ENCODE data around the gene LAPTM4A. TPM values are rescaled to one million over a fixed set of nuclear protein-coding genes. Genes with fewer than 3 reads are reported as not detected.

LAPTM4A gene
- total and polyA plus RNA-seq, 2 of the 4 experiments (the other 2 are of a cell fraction), result 97.7 to 401 TPM

DNA sequence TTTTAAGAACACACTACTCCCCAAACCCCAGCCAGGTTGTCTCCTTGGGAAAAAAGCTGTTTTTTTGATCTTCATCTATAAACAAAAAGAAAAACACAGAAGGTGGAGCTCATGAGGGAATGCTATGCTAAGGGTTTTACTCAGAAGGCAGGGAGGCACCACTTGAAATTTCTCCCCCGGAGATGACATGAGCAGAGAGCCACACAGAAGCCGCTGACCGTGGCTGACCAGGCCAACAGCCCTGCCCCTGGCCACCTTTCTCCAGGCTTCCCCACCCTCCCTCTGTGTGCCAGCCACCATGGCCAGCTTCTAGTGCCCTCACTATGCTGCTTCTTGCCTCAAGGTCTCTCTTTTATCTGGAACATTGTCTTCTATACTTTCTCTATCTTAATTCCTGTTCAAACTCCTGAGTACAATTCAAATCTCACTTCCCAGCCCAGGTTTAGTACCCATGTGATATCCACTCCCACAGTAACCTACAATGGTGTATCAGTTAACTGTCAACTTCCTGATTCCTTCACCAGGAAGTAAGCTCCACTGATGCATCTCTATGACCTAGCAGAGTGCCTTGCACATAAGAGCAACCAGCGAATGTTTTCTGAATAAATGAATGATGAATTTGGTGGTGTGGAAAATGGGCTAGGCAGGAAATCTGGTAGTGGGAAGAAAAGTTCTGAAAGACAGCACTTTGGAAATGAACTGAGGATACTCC, 15.3 kb downstream of the LAPTM4A start:
- H3K14ac ChIP-seq (replicated peaks; ENCODE audit: low read depth, low read length), result no peak overlapping the region
- CTCF ChIA-PET, result interaction anchor here (1.3 kb wide), 1 partner anchor 21 kb away, joined by 5 read pairs; no protein-coding TSS in a partner anchor
- H3K56ac ChIP-seq (ENCODE audit: extremely low read depth, insufficient read depth, low read length), result no peak overlapping the region
- no peak for TF ChIP-seq NFE2L2 (IDR thresholded peaks at IDR 0.05; ENCODE audit: low read depth, low read length)
- TF ChIP-seq CHD1 (IDR thresholded peaks at IDR 0.05; ENCODE audit: low read depth, low read length), result no peak
- TF ChIP-seq MAZ (IDR thresholded peaks at IDR 0.05; ENCODE audit: borderline replicate concordance, low read depth, low read length), result no peak
- no peak for TF ChIP-seq CTCF (conservative IDR thresholded peaks at IDR 0.05; ENCODE audit: low read depth, low read length)
- no peak for TF ChIP-seq CEBPB (IDR thresholded peaks at IDR 0.05; ENCODE audit: low read depth, low read length)
- no peak overlapping the region for H3K4ac ChIP-seq (ENCODE audit: low read depth, low read length)
- H2AFZ ChIP-seq (replicated peaks; ENCODE audit: low read length, poor library complexity), result no peak overlapping the region
- H3K4me1 ChIP-seq (ENCODE audit: control insufficient read depth, insufficient read depth, low read length), result 0 out of 2 replicates have a peak, but pooled peaks cover 1% of the 10 kb centered on the region
- no peak overlapping the region for H2BK120ac ChIP-seq (ENCODE audit: low read depth, low read length)
- H2AK9ac ChIP-seq (replicated peaks; ENCODE audit: low read depth, low read length, poor library complexity), result no peak overlapping the region
- peaks cover 5% of the 10 kb centered on the region for H3K9me1 ChIP-seq (ENCODE audit: insufficient read depth, low read length)
- H2BK5ac ChIP-seq (ENCODE audit: low read depth, low read length, poor library complexity, severe bottlenecking), result no peak overlapping the region
- H4K91ac ChIP-seq (ENCODE audit: insufficient read depth, low read depth, low read length), result no peak overlapping the region
- POLR2A ChIA-PET (ENCODE audit: unreplicated experiment), result no interaction called here
- ATAC-seq (ENCODE audit: low read depth) (no peak), DNase-seq (no peak)
- in situ Hi-C loops (cut with MboI; ENCODE audit: low sequenced_read_pairs), result no loop called here
- no peak overlapping the region for H4K5ac ChIP-seq (ENCODE audit: low read depth, low read length)
- no peak overlapping the region for H2BK20ac ChIP-seq (ENCODE audit: low read depth, low read length)
- H4K20me1 ChIP-seq (ENCODE audit: insufficient read depth, low read length), result peaks cover 39% of the 10 kb centered on the region; the same call in 1 of the 2 replicates
- no peaks in the 10 kb centered on the region for H3K9me3 ChIP-seq (ENCODE audit: control insufficient read depth, insufficient read depth, low read length)
- intact Hi-C loops (cut with micrococcal nuclease), result no loop called here
- H3K36me3 ChIP-seq (ENCODE audit: control insufficient read depth, insufficient read depth, low read length), result peaks cover 61% of the 10 kb centered on the region
- BruUV-seq (replicated peaks), result no TSS peak
- H3K23ac ChIP-seq (ENCODE audit: low read depth, low read length), result no peak overlapping the region
- no peak overlapping the region for H2AK5ac ChIP-seq (ENCODE audit: low read depth, low read length)
- H3K4me3 ChIP-seq (ENCODE audit: insufficient read depth, low read depth, low read length), result no peak overlapping the region
- no peak overlapping the region for H4K8ac ChIP-seq (ENCODE audit: low read depth in 2 of 2, low read length in 2 of 2)
- dilution Hi-C loops (cut with HindIII; ENCODE audit: low sequenced_read_pairs, unreplicated experiment), result no loop called here
- WGBS, 2 experiments (ENCODE audit: extremely low coverage in 2 of 2, insufficient read length in 1 of 2), result 75% methylated on average over 3 of the region's 4 CpGs; no CpG with 5 or more reads in 1 of the 2 experiments
- peaks cover 45 to 59% of the 10 kb centered on the region in 2 experiments for H3K79me1 ChIP-seq (ENCODE audit: low read depth in 1 of 2, low read length in 2 of 2)
- no peak overlapping the region for H3K27ac ChIP-seq (ENCODE audit: insufficient read depth, low read length)
- H2BK15ac ChIP-seq (ENCODE audit: low read depth, low read length), result no peak overlapping the region
- H3K18ac ChIP-seq (ENCODE audit: low read depth, low read length), result no peak overlapping the region
- no peak overlapping the region for H3K9ac ChIP-seq (ENCODE audit: low read depth, low read length)
- no peaks in the 10 kb centered on the region for H3K27me3 ChIP-seq (ENCODE audit: control insufficient read depth, insufficient read depth, low read length)
- no peak overlapping the region for H3K4me2 ChIP-seq (ENCODE audit: low read depth, low read length)
